Osteoblast (primary cell): Measurements from ENCODE around the gene MARCHF10. TPM values are rescaled to one million over a fixed set of nuclear protein-coding genes. Genes with fewer than 3 reads are reported as not detected.

Experiments
- DNase-seq: peaks from one replicate; pipeline ENCODE4 v3.0.0; 2011; ENCODE audit warnings: low spot score, mixed read lengths; ENCODE audit not compliant: insufficient read length; ENCODE audit errors: missing footprints
- H2AFZ ChIP-seq: 2 replicates; pipeline ENCODE4 v1.6.0; 2011; ENCODE audit warnings: mild to moderate bottlenecking, low read length
- H3K27ac ChIP-seq: 2 replicates; pipeline ENCODE4 v1.5.1; 2011; ENCODE audit warnings: mild to moderate bottlenecking, low read depth, low read length, moderate library complexity
- H3K27me3 ChIP-seq: 2 replicates; pipeline ENCODE4 v1.6.0; 2012; ENCODE audit warnings: mild to moderate bottlenecking, control low read depth, inconsistent platforms, low read length, moderate library complexity; ENCODE audit not compliant: insufficient read depth
- H3K36me3 ChIP-seq: 2 replicates; pipeline ENCODE4 v1.5.1; 2011; ENCODE audit warnings: mild to moderate bottlenecking, low read length, control low read depth, moderate library complexity; ENCODE audit not compliant: insufficient read depth
- H3K4me1 ChIP-seq: 2 replicates; pipeline ENCODE4 v1.5.1; 2011; ENCODE audit warnings: mild to moderate bottlenecking, low read length, control low read depth, moderate library complexity; ENCODE audit not compliant: insufficient read depth
- H3K4me2 ChIP-seq: 2 replicates; pipeline ENCODE4 v1.6.0; 2011; ENCODE audit warnings: mild to moderate bottlenecking, low read length; ENCODE audit not compliant: insufficient read depth
- H3K4me3 ChIP-seq: fragments of 200-600 bp; sonication (generic); 3 replicates; pipeline ENCODE4 v1.5.1; 2012; ENCODE audit warnings: mild to moderate bottlenecking, low read length, inconsistent platforms; ENCODE audit not compliant: insufficient read depth
- H3K79me2 ChIP-seq: 2 replicates; pipeline ENCODE4 v1.6.0; 2012; ENCODE audit warnings: mild to moderate bottlenecking, low read length, control low read depth, inconsistent platforms; ENCODE audit not compliant: insufficient read depth
- H3K9me3 ChIP-seq: 2 replicates; pipeline ENCODE4 v1.5.1; 2011; ENCODE audit warnings: low read depth, low read length, control low read depth
- H4K20me1 ChIP-seq: 2 replicates; pipeline ENCODE4 v1.6.0; 2012; ENCODE audit warnings: mild to moderate bottlenecking, low read length, control low read depth; ENCODE audit not compliant: insufficient read depth
- CTCF ChIP-seq: IDR thresholded peaks from 2 replicates; pipeline ENCODE4 v1.5.1; 2011; ENCODE audit warnings: mild to moderate bottlenecking, low read depth, low read length, moderate library complexity; ENCODE audit errors: extremely low read depth
- total RNA-seq: library from RNA; depleted of rRNA; stranded (reverse); fragments of >200 nt; gene quantifications from 2 replicates; pipeline ENCODE4 v1.2.3, GENCODE V29; 2012

The MARCHF10 gene
- total RNA-seq, 1 donor, result under 0.01 TPM

- no peak overlapping the region for H3K4me3 ChIP-seq
- H3K4me2 ChIP-seq, result no peak overlapping the region
- H2AFZ ChIP-seq, result no peak overlapping the region
- TF ChIP-seq CTCF, result no peak
- H3K27ac ChIP-seq, result peak overlapping the region; percentile 99
- H3K27me3 ChIP-seq, result no peaks in the 10 kb centered on the region
- no peak for DNase-seq
- H3K9me3 ChIP-seq, result no peaks in the 10 kb centered on the region
- no peaks in the 10 kb centered on the region for H4K20me1 ChIP-seq
- peaks cover 52% of the 10 kb centered on the region for H3K4me1 ChIP-seq
- H3K79me2 ChIP-seq, result no peaks in the 10 kb centered on the region
- H3K36me3 ChIP-seq, result no peaks in the 10 kb centered on the region
These were observed 13.3 kb upstream of the MARCHF10 start for GRCh38 chr17:62821189-62822079.

- no peaks in the 10 kb centered on the region for H3K79me2 ChIP-seq
- TF ChIP-seq CTCF, result no peak
- no peaks in the 10 kb centered on the region for H3K27me3 ChIP-seq
- DNase-seq, result peak; percentile 91
- peaks cover 44% of the 10 kb centered on the region for H3K4me1 ChIP-seq
- H3K4me2 ChIP-seq, result peak overlapping the region; percentile 95
- peak overlapping the region; percentile 63 for H3K4me3 ChIP-seq
- peak overlapping the region; percentile 61 for H2AFZ ChIP-seq
- no peaks in the 10 kb centered on the region for H3K36me3 ChIP-seq
- H3K27ac ChIP-seq, result peak overlapping the region; percentile 99
- no peaks in the 10 kb centered on the region for H3K9me3 ChIP-seq
- H4K20me1 ChIP-seq, result no peaks in the 10 kb centered on the region
These were observed 11.6 kb upstream of the MARCHF10 start for GRCh38 chr17:62819511-62820221.

- Histone ChIP-seq H3K27ac (no peak overlapping the region), H3K4me2 (no peak overlapping the region), H2AFZ (no peak overlapping the region), H3K27me3 (no peaks in the 10 kb centered on the region), H4K20me1 (no peaks in the 10 kb centered on the region), H3K36me3 (no peaks in the 10 kb centered on the region), H3K9me3 (no peaks in the 10 kb centered on the region), H3K4me3 (no peak overlapping the region), H3K79me2 (no peaks in the 10 kb centered on the region), H3K4me1 (peaks cover 36% of the 10 kb centered on the region)
- TF ChIP-seq CTCF, result no peak
- DNase-seq, result no peak
These were observed 10.4 kb upstream of the MARCHF10 start for GRCh38 chr17:62818526-62818925.

GRCh38 chr17:62816282-62816839 is 8.2 kb upstream of the MARCHF10 start:
- no peak for DNase-seq
- peak overlapping the region; percentile 10 for H3K4me2 ChIP-seq
- no peak for TF ChIP-seq CTCF
- no peaks in the 10 kb centered on the region for H3K36me3 ChIP-seq
- H2AFZ ChIP-seq, result peak overlapping the region; percentile 53
- peaks cover 26% of the 10 kb centered on the region for H3K4me1 ChIP-seq
- H3K4me3 ChIP-seq, result no peak overlapping the region
- no peak overlapping the region for H3K27ac ChIP-seq
- H3K27me3 ChIP-seq, result no peaks in the 10 kb centered on the region
- no peaks in the 10 kb centered on the region for H3K79me2 ChIP-seq
- no peaks in the 10 kb centered on the region for H3K9me3 ChIP-seq
- H4K20me1 ChIP-seq, result no peaks in the 10 kb centered on the region
